Omental fat pad (tissue), 4 donors: ENCODE results near the gene TMIE. TPM values are rescaled to one million over a fixed set of nuclear protein-coding genes. Genes with fewer than 3 reads are reported as not detected.

Experiments
- ATAC-seq: fragments of 150-250 bp; one replicate; pipeline ENCODE4 v1.9.1; 2016; ENCODE audit warnings: mild to moderate bottlenecking, moderate library complexity; ENCODE audit not compliant: low FRiP score
- DNase-seq: peaks from one replicate; pipeline ENCODE4 v3.0.0-alpha.2; 2019; ENCODE audit warnings: low spot score
- total RNA-seq, 4 donors: library from RNA; depleted of rRNA; stranded (reverse); fragments of >200 nt; gene quantifications; one replicate each; pipeline ENCODE4 v1.1.0, GENCODE V29; 2016
- TF ChIP-seq, protein P1 (sequence below), 3 donors: fragments of 450-650 bp; IDR thresholded peaks; one replicate each; pipeline ENCODE4 v1.5.1; 2016 to 2017; ENCODE audit warnings: antibody characterized with exemption in 3 of 3, mild to moderate bottlenecking in 3 of 3, moderate library complexity in 2 of 3

TMIE gene
- total RNA-seq, 4 donors from 2014 or later: 0.79 TPM; not detected in 3

GRCh38 chr3:46674031-46674845, 27.0 kb upstream of the TMIE start:
- ATAC-seq (no peak), DNase-seq (no peak)
- TF ChIP-seq, protein P1, sequence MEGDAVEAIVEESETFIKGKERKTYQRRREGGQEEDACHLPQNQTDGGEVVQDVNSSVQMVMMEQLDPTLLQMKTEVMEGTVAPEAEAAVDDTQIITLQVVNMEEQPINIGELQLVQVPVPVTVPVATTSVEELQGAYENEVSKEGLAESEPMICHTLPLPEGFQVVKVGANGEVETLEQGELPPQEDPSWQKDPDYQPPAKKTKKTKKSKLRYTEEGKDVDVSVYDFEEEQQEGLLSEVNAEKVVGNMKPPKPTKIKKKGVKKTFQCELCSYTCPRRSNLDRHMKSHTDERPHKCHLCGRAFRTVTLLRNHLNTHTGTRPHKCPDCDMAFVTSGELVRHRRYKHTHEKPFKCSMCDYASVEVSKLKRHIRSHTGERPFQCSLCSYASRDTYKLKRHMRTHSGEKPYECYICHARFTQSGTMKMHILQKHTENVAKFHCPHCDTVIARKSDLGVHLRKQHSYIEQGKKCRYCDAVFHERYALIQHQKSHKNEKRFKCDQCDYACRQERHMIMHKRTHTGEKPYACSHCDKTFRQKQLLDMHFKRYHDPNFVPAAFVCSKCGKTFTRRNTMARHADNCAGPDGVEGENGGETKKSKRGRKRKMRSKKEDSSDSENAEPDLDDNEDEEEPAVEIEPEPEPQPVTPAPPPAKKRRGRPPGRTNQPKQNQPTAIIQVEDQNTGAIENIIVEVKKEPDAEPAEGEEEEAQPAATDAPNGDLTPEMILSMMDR (IDR thresholded peaks at IDR 0.05): no peak

- ATAC-seq (no peak), DNase-seq (no peak)
- TF ChIP-seq, protein P1 (IDR thresholded peaks at IDR 0.05): no peak
Measured at GRCh38 chr3:46675426-46675825, 25.8 kb upstream of the TMIE start.

GRCh38 chr3:46675843-46676567, 25.2 kb upstream of the TMIE start:
- DNase-seq: no peak
- no peak for ATAC-seq
- TF ChIP-seq, protein P1 (IDR thresholded peaks at IDR 0.05): no peak

GRCh38 chr3:46676601-46677410, 24.4 kb upstream of the TMIE start:
- TF ChIP-seq, protein P1 (IDR thresholded peaks at IDR 0.05): no peak
- DNase-seq: no peak
- no peak for ATAC-seq

- ATAC-seq: no peak
- TF ChIP-seq, protein P1 (IDR thresholded peaks at IDR 0.05): no peak
- no peak for DNase-seq
Measured at GRCh38 chr3:46677411-46677726, 23.8 kb upstream of the TMIE start.

DNA sequence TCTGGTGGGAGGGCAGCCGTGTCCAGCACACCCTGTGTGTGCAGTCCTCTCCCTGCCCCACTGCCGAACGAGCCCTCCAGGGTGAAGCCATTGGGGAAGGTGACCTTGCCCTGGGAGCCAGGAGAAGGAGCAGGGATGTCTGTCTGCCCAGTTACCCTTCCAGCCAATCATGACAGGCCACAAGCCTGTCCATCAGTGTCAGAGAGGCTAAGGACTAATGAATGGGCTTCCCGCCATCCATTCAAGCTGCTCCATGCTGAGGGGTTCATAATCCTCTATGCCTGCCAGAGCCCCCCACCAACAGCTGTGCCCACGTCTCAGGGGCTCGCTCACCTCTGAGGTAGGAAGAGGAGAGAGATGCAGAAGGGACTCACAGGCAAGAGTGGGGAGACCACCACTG, 22.9 kb upstream of the TMIE start:
- ATAC-seq (no peak), DNase-seq (no peak)
- TF ChIP-seq, protein P1 (IDR thresholded peaks at IDR 0.05): no peak
